Suprapubic skin (tissue), 4 donors: Measurements from ENCODE around the gene CSRNP3.

Experiments used
- EP300 ChIP-seq: sonication (generic); formaldehyde crosslinking; IDR thresholded peaks from one replicate; pipeline ENCODE4 v1.6.1; 2017; ENCODE audit warnings: antibody characterized with exemption
- POLR2A ChIP-seq, 2 donors: fragments of 450-650 bp; IDR thresholded peaks; one replicate each; pipeline ENCODE4 v1.6.1; 2017; ENCODE audit warnings: antibody characterized with exemption in 2 of 2, mild to moderate bottlenecking in 2 of 2, moderate library complexity in 2 of 2
- POLR2AphosphoS5 ChIP-seq, 3 donors: sonication (generic); formaldehyde crosslinking; IDR thresholded peaks; one replicate each; pipeline ENCODE4 v1.6.1; 2017; ENCODE audit warnings: antibody characterized with exemption in 3 of 3
- TF ChIP-seq, protein P1 (sequence below), 2 donors: fragments of 200-600 bp in 1 of 2; fragments of 450-650 bp in 1 of 2; sonication (generic) in 1 of 2; IDR thresholded peaks; one replicate each; pipeline ENCODE4 v1.5.1; 2016 to 2019; ENCODE audit warnings: antibody characterized with exemption in 2 of 2, mild to moderate bottlenecking in 1 of 2, moderate library complexity in 1 of 2

DNA sequence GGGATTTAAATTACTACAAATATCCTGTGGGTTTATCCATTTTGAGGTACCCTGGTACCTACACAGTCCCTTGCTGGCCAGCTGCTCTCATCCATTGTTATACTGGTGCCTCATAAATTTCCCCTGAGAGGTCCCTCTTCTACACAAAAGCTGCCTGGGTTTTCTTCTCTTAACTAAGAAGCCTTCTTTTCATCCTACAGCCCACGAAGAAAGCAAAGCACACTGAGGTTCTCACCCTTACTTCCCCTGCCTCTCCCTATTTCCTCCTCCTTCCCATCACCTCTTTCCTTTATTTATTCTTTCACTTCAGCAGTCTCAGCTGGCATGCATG lies 154.9 kb downstream of the CSRNP3 start:
- TF ChIP-seq, protein P1, sequence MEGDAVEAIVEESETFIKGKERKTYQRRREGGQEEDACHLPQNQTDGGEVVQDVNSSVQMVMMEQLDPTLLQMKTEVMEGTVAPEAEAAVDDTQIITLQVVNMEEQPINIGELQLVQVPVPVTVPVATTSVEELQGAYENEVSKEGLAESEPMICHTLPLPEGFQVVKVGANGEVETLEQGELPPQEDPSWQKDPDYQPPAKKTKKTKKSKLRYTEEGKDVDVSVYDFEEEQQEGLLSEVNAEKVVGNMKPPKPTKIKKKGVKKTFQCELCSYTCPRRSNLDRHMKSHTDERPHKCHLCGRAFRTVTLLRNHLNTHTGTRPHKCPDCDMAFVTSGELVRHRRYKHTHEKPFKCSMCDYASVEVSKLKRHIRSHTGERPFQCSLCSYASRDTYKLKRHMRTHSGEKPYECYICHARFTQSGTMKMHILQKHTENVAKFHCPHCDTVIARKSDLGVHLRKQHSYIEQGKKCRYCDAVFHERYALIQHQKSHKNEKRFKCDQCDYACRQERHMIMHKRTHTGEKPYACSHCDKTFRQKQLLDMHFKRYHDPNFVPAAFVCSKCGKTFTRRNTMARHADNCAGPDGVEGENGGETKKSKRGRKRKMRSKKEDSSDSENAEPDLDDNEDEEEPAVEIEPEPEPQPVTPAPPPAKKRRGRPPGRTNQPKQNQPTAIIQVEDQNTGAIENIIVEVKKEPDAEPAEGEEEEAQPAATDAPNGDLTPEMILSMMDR (IDR thresholded peaks at IDR 0.05): no peak
- no peak for TF ChIP-seq POLR2A (IDR thresholded peaks at IDR 0.05)
- TF ChIP-seq EP300: no peak
- TF ChIP-seq POLR2AphosphoS5 (IDR thresholded peaks at IDR 0.05): no peak
